ENCODE data around the gene MYH16. TPM values are rescaled to one million over a fixed set of nuclear protein-coding genes. Genes with fewer than 3 reads are reported as not detected.
"Not testable (repeated sequence)": the region's sequence is repeated elsewhere in the genome, so short reads cannot be mapped to it uniquely, and the experiment has no call there.

Gene MYH16
- total RNA-seq, 1 donor from 2014 or later, result not detected

GRCh38 chr7:99257675-99258074 is 15.0 kb upstream of the MYH16 start:
- no peak for DNase-seq (ENCODE audit: low spot score)

- no peak for DNase-seq (ENCODE audit: low spot score)
Observed at GRCh38 chr7:99258501-99258900, 14.1 kb upstream of the MYH16 start.

- DNase-seq (ENCODE audit: low spot score), result no peak
Observed at GRCh38 chr7:99260395-99260794, 12.2 kb upstream of the MYH16 start.

- no peak for DNase-seq (ENCODE audit: low spot score)
Observed at GRCh38 chr7:99261646-99262045, 11.0 kb upstream of the MYH16 start.

- no peak for DNase-seq (ENCODE audit: low spot score)
Observed at GRCh38 chr7:99265848-99266480, 6.7 kb upstream of the MYH16 start.

- DNase-seq (ENCODE audit: low spot score), result no peak
Observed at GRCh38 chr7:99267481-99267840, 5.2 kb upstream of the MYH16 start.

- DNase-seq (ENCODE audit: low spot score), result no peak
Observed at GRCh38 chr7:99267841-99268576, 4.6 kb upstream of the MYH16 start.

- no peak for DNase-seq (ENCODE audit: low spot score)
Observed at GRCh38 chr7:99268577-99268908, 4.1 kb upstream of the MYH16 start.

GRCh38 chr7:99270702-99271101 is 1.9 kb upstream of the MYH16 start:
- no peak for DNase-seq (ENCODE audit: low spot score)

- not testable (repeated sequence) for DNase-seq (ENCODE audit: low spot score)
Observed at GRCh38 chr7:99273561-99273960, 922 bp downstream of the MYH16 start.

GRCh38 chr7:99274908-99275307 is 2.3 kb downstream of the MYH16 start:
- DNase-seq (ENCODE audit: low spot score), result not testable (repeated sequence)

GRCh38 chr7:99275496-99275895 is 2.9 kb downstream of the MYH16 start:
- DNase-seq (ENCODE audit: low spot score), result no peak

GRCh38 chr7:99278180-99278579 is 5.5 kb downstream of the MYH16 start:
- no peak for DNase-seq (ENCODE audit: low spot score)

GRCh38 chr7:99284165-99284564 is 11.5 kb downstream of the MYH16 start:
- DNase-seq (ENCODE audit: low spot score), result not testable (repeated sequence)

GRCh38 chr7:99287779-99288534 is 15.3 kb downstream of the MYH16 start:
- no peak for DNase-seq (ENCODE audit: low spot score)

GRCh38 chr7:99289185-99289584 is 16.5 kb downstream of the MYH16 start:
- no peak for DNase-seq (ENCODE audit: low spot score)

- not testable (repeated sequence) for DNase-seq (ENCODE audit: low spot score)
Observed at GRCh38 chr7:99290148-99290547, 17.5 kb downstream of the MYH16 start.

- DNase-seq (ENCODE audit: low spot score), result no peak
Observed at GRCh38 chr7:99290980-99291607, 18.5 kb downstream of the MYH16 start.

- DNase-seq (ENCODE audit: low spot score), result no peak
Observed at GRCh38 chr7:99292127-99292526, 19.5 kb downstream of the MYH16 start.

GRCh38 chr7:99293167-99293566 is 20.5 kb downstream of the MYH16 start:
- no peak for DNase-seq (ENCODE audit: low spot score)

- DNase-seq (ENCODE audit: low spot score), result no peak
Observed at GRCh38 chr7:99293650-99294049, 21.0 kb downstream of the MYH16 start.

GRCh38 chr7:99296471-99296870 is 23.8 kb downstream of the MYH16 start:
- DNase-seq (ENCODE audit: low spot score), result no peak

GRCh38 chr7:99301496-99301895 is 28.9 kb downstream of the MYH16 start:
- DNase-seq (ENCODE audit: low spot score), result no peak
